Osteoblast (primary cell): ENCODE measurements around the gene HGS. TPM values are rescaled to one million over a fixed set of nuclear protein-coding genes. Genes with fewer than 3 reads are reported as not detected.

Source experiments
- DNase-seq: peaks from one replicate; pipeline ENCODE4 v3.0.0; 2011; ENCODE audit warnings: low spot score, mixed read lengths; ENCODE audit not compliant: insufficient read length; ENCODE audit errors: missing footprints
- H2AFZ ChIP-seq: 2 replicates; pipeline ENCODE4 v1.6.0; 2011; ENCODE audit warnings: mild to moderate bottlenecking, low read length
- H3K27ac ChIP-seq: 2 replicates; pipeline ENCODE4 v1.5.1; 2011; ENCODE audit warnings: mild to moderate bottlenecking, low read depth, low read length, moderate library complexity
- H3K27me3 ChIP-seq: 2 replicates; pipeline ENCODE4 v1.6.0; 2012; ENCODE audit warnings: mild to moderate bottlenecking, control low read depth, inconsistent platforms, low read length, moderate library complexity; ENCODE audit not compliant: insufficient read depth
- H3K36me3 ChIP-seq: 2 replicates; pipeline ENCODE4 v1.5.1; 2011; ENCODE audit warnings: mild to moderate bottlenecking, low read length, control low read depth, moderate library complexity; ENCODE audit not compliant: insufficient read depth
- H3K4me1 ChIP-seq: 2 replicates; pipeline ENCODE4 v1.5.1; 2011; ENCODE audit warnings: mild to moderate bottlenecking, low read length, control low read depth, moderate library complexity; ENCODE audit not compliant: insufficient read depth
- H3K4me2 ChIP-seq: 2 replicates; pipeline ENCODE4 v1.6.0; 2011; ENCODE audit warnings: mild to moderate bottlenecking, low read length; ENCODE audit not compliant: insufficient read depth
- H3K4me3 ChIP-seq: fragments of 200-600 bp; sonication (generic); 3 replicates; pipeline ENCODE4 v1.5.1; 2012; ENCODE audit warnings: mild to moderate bottlenecking, low read length, inconsistent platforms; ENCODE audit not compliant: insufficient read depth
- H3K79me2 ChIP-seq: 2 replicates; pipeline ENCODE4 v1.6.0; 2012; ENCODE audit warnings: mild to moderate bottlenecking, low read length, control low read depth, inconsistent platforms; ENCODE audit not compliant: insufficient read depth
- H3K9me3 ChIP-seq: 2 replicates; pipeline ENCODE4 v1.5.1; 2011; ENCODE audit warnings: low read depth, low read length, control low read depth
- H4K20me1 ChIP-seq: 2 replicates; pipeline ENCODE4 v1.6.0; 2012; ENCODE audit warnings: mild to moderate bottlenecking, low read length, control low read depth; ENCODE audit not compliant: insufficient read depth
- CTCF ChIP-seq: IDR thresholded peaks from 2 replicates; pipeline ENCODE4 v1.5.1; 2011; ENCODE audit warnings: mild to moderate bottlenecking, low read depth, low read length, moderate library complexity; ENCODE audit errors: extremely low read depth
- total RNA-seq: library from RNA; depleted of rRNA; stranded (reverse); fragments of >200 nt; gene quantifications from 2 replicates; pipeline ENCODE4 v1.2.3, GENCODE V29; 2012

HGS gene
- total RNA-seq, 1 donor = 110 TPM

- H4K20me1 ChIP-seq = peaks cover 19% of the 10 kb centered on the region
- H3K79me2 ChIP-seq = peaks cover 43% of the 10 kb centered on the region
- peaks cover 35% of the 10 kb centered on the region for H3K36me3 ChIP-seq
Observed at GRCh38 chr17:81706232-81706611, 22.4 kb downstream of the HGS start.

GRCh38 chr17:81706757-81707624, 23.2 kb downstream of the HGS start:
- H3K27me3 ChIP-seq = no peaks in the 10 kb centered on the region
- peaks cover 35% of the 10 kb centered on the region for H3K79me2 ChIP-seq
- peaks cover 28% of the 10 kb centered on the region for H3K36me3 ChIP-seq
- no peak overlapping the region for H2AFZ ChIP-seq
- no peaks in the 10 kb centered on the region for H3K9me3 ChIP-seq
- DNase-seq = peak; percentile 74
- H3K27ac ChIP-seq = no peak overlapping the region
- H3K4me1 ChIP-seq = peaks cover 33% of the 10 kb centered on the region
- H3K4me2 ChIP-seq = no peak overlapping the region
- no peak for TF ChIP-seq CTCF
- peaks cover 12% of the 10 kb centered on the region for H4K20me1 ChIP-seq
- no peak overlapping the region for H3K4me3 ChIP-seq

More at GRCh38 chr17:81706232-81706611, 22.4 kb downstream of the HGS start:
- no peak for TF ChIP-seq CTCF
- H3K4me3 ChIP-seq = no peak overlapping the region
- H2AFZ ChIP-seq = no peak overlapping the region
- no peaks in the 10 kb centered on the region for H3K9me3 ChIP-seq
- H3K27ac ChIP-seq = no peak overlapping the region
- peak; percentile 0 for DNase-seq
- H3K4me1 ChIP-seq = peaks cover 32% of the 10 kb centered on the region
- H3K27me3 ChIP-seq = no peaks in the 10 kb centered on the region
- H3K4me2 ChIP-seq = no peak overlapping the region

- peak; percentile 81 for DNase-seq
- peaks cover 29% of the 10 kb centered on the region for H3K79me2 ChIP-seq
- no peaks in the 10 kb centered on the region for H3K27me3 ChIP-seq
- peaks cover 32% of the 10 kb centered on the region for H3K4me1 ChIP-seq
- H3K36me3 ChIP-seq = peaks cover 26% of the 10 kb centered on the region
- peaks cover 9% of the 10 kb centered on the region for H4K20me1 ChIP-seq
- no peaks in the 10 kb centered on the region for H3K9me3 ChIP-seq
- H2AFZ ChIP-seq = no peak overlapping the region
- no peak overlapping the region for H3K27ac ChIP-seq
- TF ChIP-seq CTCF = no peak
- H3K4me3 ChIP-seq = no peak overlapping the region
- H3K4me2 ChIP-seq = no peak overlapping the region
Observed at GRCh38 chr17:81707725-81708646, 24.2 kb downstream of the HGS start.

- H3K9me3 ChIP-seq = no peaks in the 10 kb centered on the region
- no peaks in the 10 kb centered on the region for H3K27me3 ChIP-seq
- H3K79me2 ChIP-seq = peaks cover 22% of the 10 kb centered on the region
- peaks cover 36% of the 10 kb centered on the region for H3K4me1 ChIP-seq
- peak; percentile 74 for DNase-seq
- no peak overlapping the region for H3K4me2 ChIP-seq
- no peak overlapping the region for H3K4me3 ChIP-seq
- H3K27ac ChIP-seq = no peak overlapping the region
- peaks cover 26% of the 10 kb centered on the region for H3K36me3 ChIP-seq
- H4K20me1 ChIP-seq = peaks cover 9% of the 10 kb centered on the region
- H2AFZ ChIP-seq = no peak overlapping the region
- no peak for TF ChIP-seq CTCF
Observed at GRCh38 chr17:81708739-81709185, 25.0 kb downstream of the HGS start.
